Raji (cell line): ENCODE data around the gene SERPINI1.

Source experiments
- POLR2A ChIP-seq: IDR thresholded peaks from 2 replicates; pipeline ENCODE4 v1.6.1; 2011; ENCODE audit warnings: low read depth, low read length, control low read depth; ENCODE audit not compliant: insufficient read depth

Gene SERPINI1

GRCh38 chr3:167750272-167750971, 14.9 kb downstream of the SERPINI1 start:
- no peak for TF ChIP-seq POLR2A

GRCh38 chr3:167754049-167754448, 18.5 kb downstream of the SERPINI1 start:
- no peak for TF ChIP-seq POLR2A

GRCh38 chr3:167761302-167761701, 25.8 kb downstream of the SERPINI1 start:
- no peak for TF ChIP-seq POLR2A

- no peak for TF ChIP-seq POLR2A
Observed at GRCh38 chr3:167762296-167762695, 26.8 kb downstream of the SERPINI1 start.

- TF ChIP-seq POLR2A: no peak
Observed at GRCh38 chr3:167772992-167773391, 37.5 kb downstream of the SERPINI1 start.

GRCh38 chr3:167773584-167773983, 38.1 kb downstream of the SERPINI1 start:
- TF ChIP-seq POLR2A: no peak

GRCh38 chr3:167776066-167776685, 40.7 kb downstream of the SERPINI1 start:
- no peak for TF ChIP-seq POLR2A

- no peak for TF ChIP-seq POLR2A
Observed at GRCh38 chr3:167777356-167777755, 41.8 kb downstream of the SERPINI1 start.

DNA sequence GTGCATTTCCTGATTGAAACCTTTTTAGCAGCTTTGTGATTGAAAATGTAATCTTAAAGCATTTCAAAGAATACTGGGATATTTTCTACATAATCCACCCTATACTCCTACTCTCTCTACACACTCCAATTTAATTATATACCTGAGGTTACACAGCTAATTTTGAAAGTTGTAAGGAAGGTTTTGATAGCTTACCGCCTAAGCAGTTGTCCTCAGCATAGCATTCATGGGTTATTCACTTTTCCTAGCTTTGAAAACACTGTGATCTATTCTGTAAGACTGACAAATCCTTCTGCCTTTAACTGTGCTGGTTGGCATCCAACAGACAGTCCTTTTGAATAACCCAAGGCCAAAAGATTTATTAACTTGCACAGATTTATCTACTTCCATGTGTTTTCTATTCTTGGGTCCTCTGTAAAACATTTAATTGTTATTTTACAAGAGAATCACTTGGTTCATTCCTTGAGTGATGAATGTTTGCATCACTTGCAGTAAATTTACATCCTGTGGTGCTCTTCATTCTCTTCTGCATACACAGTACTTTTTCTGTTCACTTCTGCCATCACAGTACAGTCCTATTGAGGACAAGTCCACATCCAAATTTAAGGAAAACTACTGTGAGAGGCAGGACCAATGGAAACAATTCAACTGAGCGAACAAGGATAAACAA, 44.8 kb downstream of the SERPINI1 start:
- no peak for TF ChIP-seq POLR2A

DNA sequence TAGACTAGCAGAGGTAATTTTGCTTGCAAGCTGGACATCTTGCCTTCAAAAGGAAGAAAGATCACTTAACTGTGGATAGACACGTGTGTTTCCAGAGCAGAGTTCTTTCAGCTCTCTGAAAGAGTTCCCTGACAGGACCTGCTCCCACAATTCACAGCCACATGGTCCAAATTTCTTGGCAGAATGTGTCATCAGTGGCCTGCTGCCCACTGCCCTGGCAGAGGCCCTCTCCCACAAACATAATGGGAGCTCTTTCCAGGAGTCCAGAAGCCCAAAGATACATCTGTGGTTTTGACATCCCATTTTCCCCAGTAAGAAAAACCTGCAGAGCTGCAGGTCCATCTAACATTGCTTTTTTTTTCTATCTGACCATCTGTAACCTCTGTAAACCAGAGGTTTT, 48.3 kb downstream of the SERPINI1 start:
- TF ChIP-seq POLR2A: no peak

- TF ChIP-seq POLR2A: no peak
Observed at GRCh38 chr3:167785790-167786189, 50.3 kb downstream of the SERPINI1 start.

DNA sequence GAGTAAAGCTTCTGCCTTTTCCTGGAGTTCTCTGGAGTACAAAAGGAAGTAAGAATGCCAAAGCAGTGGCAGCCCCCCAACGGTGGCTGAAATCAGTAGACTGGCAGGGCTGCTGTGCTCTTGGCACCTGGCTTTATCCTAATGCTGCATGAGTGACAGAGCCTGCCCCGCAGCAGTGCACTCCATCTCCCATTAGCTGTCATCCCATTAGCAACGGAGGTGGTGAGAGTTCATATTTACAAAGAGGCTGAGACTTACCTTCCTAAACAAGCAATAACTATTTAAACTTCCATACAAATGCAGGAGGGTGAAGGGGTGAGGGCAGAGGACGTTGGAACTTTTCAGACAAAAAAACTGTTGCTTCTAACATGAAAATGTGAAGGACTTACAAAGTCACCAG, 51.9 kb downstream of the SERPINI1 start:
- no peak for TF ChIP-seq POLR2A

DNA sequence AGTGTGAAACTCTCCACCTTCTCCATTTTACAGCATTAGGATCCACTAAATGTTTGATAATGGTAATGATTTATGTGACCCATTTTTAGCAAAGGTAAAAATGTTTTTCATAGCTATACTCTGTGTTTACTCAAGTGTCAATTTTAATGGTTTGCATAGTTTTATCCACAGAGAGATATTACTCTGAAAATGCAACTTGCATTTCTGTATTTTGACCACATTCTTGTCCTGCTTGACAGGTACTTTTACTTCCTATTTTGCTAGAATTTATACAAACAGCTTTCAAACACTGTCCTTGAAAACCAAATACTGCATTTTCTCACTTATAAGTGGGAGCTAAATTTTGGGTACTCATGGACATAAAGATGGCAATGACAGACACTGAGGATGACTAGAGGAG, 62.9 kb downstream of the SERPINI1 start:
- no peak for TF ChIP-seq POLR2A

GRCh38 chr3:167808910-167809309, 73.4 kb downstream of the SERPINI1 start:
- no peak for TF ChIP-seq POLR2A

DNA sequence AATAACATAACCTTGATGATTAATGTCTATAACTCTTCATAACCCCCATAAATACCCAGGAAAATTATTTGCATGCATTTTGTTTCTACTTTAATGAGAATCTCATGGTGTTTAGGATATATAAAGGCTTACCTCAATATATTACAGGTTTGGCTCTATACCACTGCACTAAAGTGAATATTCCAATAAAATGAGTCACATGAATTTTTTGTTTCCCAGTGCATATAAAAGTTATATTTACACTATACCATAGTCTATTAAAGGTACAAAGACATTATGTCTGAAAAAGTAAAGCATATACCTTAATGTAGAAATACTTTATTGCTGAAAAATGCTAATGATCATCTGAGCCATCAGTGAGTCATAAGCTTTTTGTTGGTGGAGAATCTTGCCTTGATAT, 74.7 kb downstream of the SERPINI1 start:
- no peak for TF ChIP-seq POLR2A

DNA sequence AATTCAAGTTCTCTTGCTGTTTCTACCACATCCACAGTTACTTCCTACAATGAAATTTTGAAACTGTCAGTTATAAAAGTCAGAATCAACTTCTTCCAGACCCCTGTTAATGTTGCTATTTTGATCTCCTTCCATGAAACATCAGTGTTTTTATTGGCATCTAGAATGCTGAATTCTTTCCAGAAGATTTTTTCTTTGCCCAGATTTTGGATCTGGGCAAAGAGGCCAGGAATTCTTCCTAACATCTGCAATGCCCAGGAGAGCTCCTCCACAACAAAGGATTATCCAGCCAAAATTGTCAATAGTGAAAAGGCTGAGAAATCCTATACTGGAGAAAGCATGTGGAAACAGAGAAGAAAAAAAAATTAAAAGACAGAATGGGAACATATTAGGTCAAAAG, 75.5 kb downstream of the SERPINI1 start:
- TF ChIP-seq POLR2A: no peak
